IMR-90 (cell line): ENCODE data around the gene NBEA. TPM values are rescaled to one million over a fixed set of nuclear protein-coding genes. Genes with fewer than 3 reads are reported as not detected.

Source experiments
- ATAC-seq: fragments of 200-7000 bp; cut with Tn5 transposase; 2 replicates; pipeline ENCODE4 v1.9.1; 2020; ENCODE audit warnings: low read depth, mild to moderate bottlenecking, moderate library complexity
- BruUV-seq: library from RNA; stranded (reverse); fragments of 400-500 nt; replicated peaks from 2 replicates; lab custom pipeline; 2021; lab: Mats Ljungman, UMichigan
- CTCF ChIA-PET: fragments of 300-600 bp; formaldehyde crosslinking; extraction: SDS; loops from one replicate; lab custom pipeline; 2021; ENCODE audit warnings: antibody characterized with exemption; lab: Yijun Ruan, JAX
- POLR2A ChIA-PET: fragments of 300-600 bp; sonication (Branson Sonifier 250); formaldehyde crosslinking; loops from one replicate; lab custom pipeline; 2022; ENCODE audit warnings: antibody characterized with exemption; ENCODE audit not compliant: unreplicated experiment; lab: Charles Lee
- DNase-seq: peaks from one replicate; pipeline ENCODE4 v3.0.0; 2013
- H2AFZ ChIP-seq: replicated peaks from 2 replicates; pipeline ENCODE3; 2013; ENCODE audit warnings: low read length, mild to moderate bottlenecking; ENCODE audit not compliant: poor library complexity
- H2AK5ac ChIP-seq: 2 replicates; pipeline ENCODE4 v1.6.1; 2013; ENCODE audit warnings: low read depth, low read length, inconsistent platforms
- H2AK9ac ChIP-seq: replicated peaks from 2 replicates; pipeline ENCODE3; 2013; ENCODE audit warnings: mild to moderate bottlenecking, low read depth, low read length, moderate library complexity; ENCODE audit not compliant: poor library complexity
- H2BK120ac ChIP-seq: 2 replicates; pipeline ENCODE4 v1.6.1; 2013; ENCODE audit warnings: low read depth, low read length, inconsistent platforms
- H2BK15ac ChIP-seq: 3 replicates; pipeline ENCODE4 v1.6.1; 2013; ENCODE audit warnings: low read depth, low read length, inconsistent platforms
- H2BK20ac ChIP-seq: 2 replicates; pipeline ENCODE4 v1.6.1; 2013; ENCODE audit warnings: low read depth, mild to moderate bottlenecking, inconsistent platforms, low read length, moderate library complexity
- H2BK5ac ChIP-seq: 2 replicates; pipeline ENCODE4 v1.6.1; 2013; ENCODE audit warnings: mild to moderate bottlenecking, low read depth, low read length, inconsistent platforms; ENCODE audit not compliant: poor library complexity, severe bottlenecking
- H3K14ac ChIP-seq: replicated peaks from 2 replicates; pipeline ENCODE4 v1.6.1; 2013; ENCODE audit warnings: low read depth, low read length, inconsistent platforms
- H3K18ac ChIP-seq: 2 replicates; pipeline ENCODE4 v1.6.1; 2013; ENCODE audit warnings: low read depth, low read length, control low read depth
- H3K23ac ChIP-seq: 2 replicates; pipeline ENCODE4 v1.6.1; 2013; ENCODE audit warnings: low read depth, low read length, inconsistent platforms
- H3K27ac ChIP-seq: 2 replicates; pipeline ENCODE4 v1.5.1; 2013; ENCODE audit warnings: mild to moderate bottlenecking, control low read depth, low read length; ENCODE audit not compliant: insufficient read depth
- H3K27me3 ChIP-seq: 2 replicates; pipeline ENCODE4 v1.6.1; 2013; ENCODE audit warnings: low read length; ENCODE audit not compliant: control insufficient read depth, insufficient read depth
- H3K36me3 ChIP-seq: 2 replicates; pipeline ENCODE4 v1.6.1; 2013; ENCODE audit warnings: low read length, mixed read lengths; ENCODE audit not compliant: control insufficient read depth, insufficient read depth
- H3K4ac ChIP-seq: 2 replicates; pipeline ENCODE4 v1.6.1; 2013; ENCODE audit warnings: low read depth, low read length, inconsistent platforms
- H3K4me1 ChIP-seq: 2 replicates; pipeline ENCODE4 v1.6.1; 2013; ENCODE audit warnings: low read length, mixed read lengths; ENCODE audit not compliant: control insufficient read depth, insufficient read depth
- H3K4me2 ChIP-seq: 2 replicates; pipeline ENCODE4 v1.6.1; 2013; ENCODE audit warnings: low read depth, mild to moderate bottlenecking, control low read depth, low read length, moderate library complexity
- H3K4me3 ChIP-seq: 2 replicates; pipeline ENCODE4 v1.5.1; 2013; ENCODE audit warnings: low read depth, mild to moderate bottlenecking, control low read depth, low read length, moderate library complexity; ENCODE audit not compliant: insufficient read depth
- H3K56ac ChIP-seq: 2 replicates; pipeline ENCODE4 v1.6.1; 2013; ENCODE audit warnings: low read length, inconsistent platforms; ENCODE audit not compliant: insufficient read depth; ENCODE audit errors: extremely low read depth
- H3K79me1 ChIP-seq, 2 experiments: 2 replicates each; pipeline ENCODE4 v1.6.1; 2013; ENCODE audit warnings: low read length in 2 of 2, inconsistent platforms in 1 of 2, low read depth in 1 of 2
- H3K9ac ChIP-seq: 2 replicates; pipeline ENCODE4 v1.6.1; 2013; ENCODE audit warnings: low read depth, low read length, control low read depth
- H3K9me1 ChIP-seq: 2 replicates; pipeline ENCODE4 v1.6.1; 2013; ENCODE audit warnings: low read length, inconsistent platforms; ENCODE audit not compliant: insufficient read depth
- H3K9me3 ChIP-seq: 2 replicates; pipeline ENCODE4 v1.6.1; 2013; ENCODE audit warnings: low read length; ENCODE audit not compliant: control insufficient read depth, insufficient read depth
- H4K20me1 ChIP-seq: 2 replicates; pipeline ENCODE4 v1.6.1; 2013; ENCODE audit warnings: low read length, inconsistent platforms; ENCODE audit not compliant: insufficient read depth
- H4K5ac ChIP-seq: 2 replicates; pipeline ENCODE4 v1.6.1; 2013; ENCODE audit warnings: mild to moderate bottlenecking, low read depth, low read length, control low read depth
- H4K8ac ChIP-seq, 2 experiments: 2 replicates each; pipeline ENCODE4 v1.6.1; 2013; ENCODE audit warnings: low read depth in 2 of 2, low read length in 2 of 2, control low read depth in 1 of 2, inconsistent platforms in 1 of 2
- H4K91ac ChIP-seq: 2 replicates; pipeline ENCODE4 v1.6.1; 2013; ENCODE audit warnings: low read depth, low read length, inconsistent platforms; ENCODE audit not compliant: insufficient read depth
- ELK1 ChIP-seq: fragments of 150-350 bp; IDR thresholded peaks from 2 replicates; pipeline ENCODE4 v1.6.1; 2016; ENCODE audit warnings: low read depth, mild to moderate bottlenecking, low read length, moderate library complexity, borderline replicate concordance
- RCOR1 ChIP-seq: IDR thresholded peaks from 2 replicates; pipeline ENCODE4 v1.6.1; 2012; ENCODE audit warnings: mild to moderate bottlenecking, low read length, improper control_type of control experiment; ENCODE audit not compliant: insufficient replicate concordance
- WGBS, 2 experiments: methylation state at CpG; one replicate each; pipeline versions ENCODE4 v1.1.5 to v1.1.7; 2013; ENCODE audit warnings: missing lambda C conversion rate in 2 of 2; ENCODE audit not compliant: insufficient read length in 1 of 2; ENCODE audit errors: extremely low coverage in 2 of 2; 5-methylcytosine and 5-hydroxymethylcytosine counted together
- dilution Hi-C: fragments of 300-500 bp; cut with HindIII; formaldehyde crosslinking; loops from one replicate; pipeline ENCODE4 v1.14.3; 2018; ENCODE audit warnings: low sequenced_read_pairs; ENCODE audit not compliant: unreplicated experiment
- in situ Hi-C: fragments of 300-500 bp; cut with MboI; formaldehyde crosslinking; loops from 3 replicates; pipeline ENCODE4 v1.14.3; 2019; ENCODE audit warnings: low sequenced_read_pairs, inconsistent platforms, mixed read lengths
- intact Hi-C: fragments of 100-400 bp; cut with micrococcal nuclease; formaldehyde crosslinking; loops from 2 replicates; pipeline ENCODE4 v1.10.0; 2022
- polyA plus RNA-seq, 3 experiments: library from polyadenylated mRNA; depleted of rRNA; stranded (reverse); fragments of >200 nt; gene quantifications; 2 replicates each; pipeline ENCODE4 v1.2.3, GENCODE V29; 2012; ENCODE audit warnings: low replicate concordance in 1 of 3
- total RNA-seq: library from RNA; depleted of rRNA; stranded (reverse); fragments of >200 nt; gene quantifications from 2 replicates; pipeline ENCODE4 v1.2.3, GENCODE V29; 2012

The NBEA gene
- total and polyA plus RNA-seq, 2 of the 4 experiments (the other 2 are of a cell fraction) = 0.82 to 2.2 TPM

- H2BK120ac ChIP-seq = no peak overlapping the region
- no peaks in the 10 kb centered on the region for H3K9me1 ChIP-seq
- DNase-seq (no peak), ATAC-seq (no peak)
- H3K79me1 ChIP-seq = no peaks in the 10 kb centered on the region
- H3K23ac ChIP-seq = no peak overlapping the region
- H2AK9ac ChIP-seq = no peak overlapping the region
- no peak overlapping the region for H2BK15ac ChIP-seq
- WGBS, 2 experiments = no CpG with 5 or more reads among the region's 3 CpGs
- H3K56ac ChIP-seq = no peak overlapping the region
- ChIA-PET CTCF (interaction anchor here (0.6 kb wide), 1 partner anchor 341 kb away, joined by 3 read pairs; no protein-coding TSS in a partner anchor), POLR2A (no interaction called here)
- no peak overlapping the region for H2BK20ac ChIP-seq
- no peaks in the 10 kb centered on the region for H3K4me1 ChIP-seq
- no peak overlapping the region for H3K4me3 ChIP-seq
- H3K9me3 ChIP-seq = no peaks in the 10 kb centered on the region
- H3K27ac ChIP-seq = no peak overlapping the region
- TF ChIP-seq RCOR1 = no peak
- TF ChIP-seq ELK1 = no peak
- dilution Hi-C loops = no loop called here
- H4K20me1 ChIP-seq = no peaks in the 10 kb centered on the region
- no peak overlapping the region for H3K9ac ChIP-seq
- no peak overlapping the region for H2BK5ac ChIP-seq
- no peak overlapping the region for H4K91ac ChIP-seq
- H3K14ac ChIP-seq = no peak overlapping the region
- H4K5ac ChIP-seq = no peak overlapping the region
- no TSS peak for BruUV-seq
- H3K4me2 ChIP-seq = no peak overlapping the region
- intact Hi-C loops = no loop called here
- no peak overlapping the region for H2AK5ac ChIP-seq
- no peak overlapping the region for H3K18ac ChIP-seq
- H3K4ac ChIP-seq = no peak overlapping the region
- no peaks in the 10 kb centered on the region for H3K27me3 ChIP-seq
- H3K36me3 ChIP-seq = no peaks in the 10 kb centered on the region
- no peak overlapping the region for H4K8ac ChIP-seq
- H2AFZ ChIP-seq = no peak overlapping the region
- in situ Hi-C loops = no loop called here
Observed at GRCh38 chr13:35039012-35039411, 96.9 kb downstream of the NBEA start.
